ENCODE measurements around the gene PTCRA.

The PTCRA gene

DNA sequence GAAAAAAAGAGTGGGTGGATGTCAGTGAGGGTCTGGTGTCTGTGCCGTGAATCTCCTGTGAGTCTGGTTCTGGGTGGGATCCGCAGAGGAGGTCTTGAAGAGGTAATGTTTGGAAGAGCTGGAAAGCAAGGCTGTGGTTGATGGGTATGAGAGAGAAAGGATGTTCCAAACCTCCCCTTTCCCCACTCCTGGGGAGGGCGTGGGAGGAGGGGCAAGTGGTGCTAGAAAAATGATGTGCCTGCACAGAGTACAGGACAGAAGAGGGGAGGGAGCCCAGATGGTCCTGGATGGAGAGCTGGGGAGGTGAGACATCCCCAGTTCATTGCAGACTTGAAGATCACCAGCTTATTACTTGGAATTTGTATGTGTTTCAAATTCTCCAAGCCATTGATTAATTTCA lies 16.6 kb downstream of the PTCRA start:
- DNase-seq (ENCODE audit: extremely low read depth, low read depth), result no peak
- TF ChIP-seq CTCF (IDR thresholded peaks at IDR 0.05; ENCODE audit: low read depth, low read length), result no peak

DNA sequence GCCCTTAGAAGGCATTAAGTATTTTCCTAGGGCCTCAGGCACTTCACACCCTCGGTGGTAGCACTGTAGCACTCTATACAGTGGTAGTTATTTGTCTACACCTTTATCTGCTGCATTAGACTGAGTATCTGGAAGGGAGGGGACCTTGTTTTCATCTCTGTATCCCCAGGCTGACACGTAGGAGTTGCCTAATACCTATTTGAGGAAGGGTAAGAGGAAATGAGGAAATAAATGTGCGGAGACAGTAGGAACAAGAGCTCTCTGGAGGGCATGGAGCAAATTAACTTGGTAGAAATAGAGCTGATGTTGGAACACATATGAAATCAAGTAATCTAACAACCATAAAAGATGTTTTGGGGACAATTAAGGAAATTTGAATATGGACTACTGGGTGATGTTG lies 17.4 kb downstream of the PTCRA start:
- DNase-seq (ENCODE audit: extremely low read depth, low read depth), result no peak
- TF ChIP-seq CTCF (IDR thresholded peaks at IDR 0.05; ENCODE audit: low read depth, low read length), result no peak

DNA sequence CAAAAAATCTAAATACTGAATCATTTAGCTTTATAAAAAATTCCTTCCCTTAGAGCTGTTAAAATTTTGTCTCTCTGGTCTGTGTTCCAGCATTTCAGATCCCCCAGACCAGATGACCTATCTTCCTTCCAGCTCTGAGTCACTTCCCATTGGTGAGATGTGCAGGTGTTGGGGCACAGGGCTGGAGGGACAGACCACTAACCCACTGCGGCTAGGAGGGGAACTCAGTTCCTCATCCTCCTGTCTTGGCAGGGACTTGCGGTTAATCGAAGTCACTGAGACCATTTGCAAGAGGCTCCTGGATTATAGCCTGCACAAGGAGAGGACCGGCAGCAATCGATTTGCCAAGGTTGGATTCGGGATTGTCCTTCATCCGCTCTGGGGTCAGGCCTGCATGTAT lies 19.5 kb downstream of the PTCRA start:
- no peak for TF ChIP-seq CTCF (IDR thresholded peaks at IDR 0.05; ENCODE audit: low read depth, low read length)
- DNase-seq (ENCODE audit: extremely low read depth, low read depth), result no peak

- no peak for DNase-seq (ENCODE audit: extremely low read depth, low read depth)
- no peak for TF ChIP-seq CTCF (IDR thresholded peaks at IDR 0.05; ENCODE audit: low read depth, low read length)
Measured at GRCh38 chr6:42936398-42936797, 20.5 kb downstream of the PTCRA start.

GRCh38 chr6:42937548-42938427 lies 21.9 kb downstream of the PTCRA start:
- TF ChIP-seq CTCF (IDR thresholded peaks at IDR 0.05; ENCODE audit: low read depth, low read length), result no peak
- DNase-seq (ENCODE audit: extremely low read depth, low read depth), result no peak

DNA sequence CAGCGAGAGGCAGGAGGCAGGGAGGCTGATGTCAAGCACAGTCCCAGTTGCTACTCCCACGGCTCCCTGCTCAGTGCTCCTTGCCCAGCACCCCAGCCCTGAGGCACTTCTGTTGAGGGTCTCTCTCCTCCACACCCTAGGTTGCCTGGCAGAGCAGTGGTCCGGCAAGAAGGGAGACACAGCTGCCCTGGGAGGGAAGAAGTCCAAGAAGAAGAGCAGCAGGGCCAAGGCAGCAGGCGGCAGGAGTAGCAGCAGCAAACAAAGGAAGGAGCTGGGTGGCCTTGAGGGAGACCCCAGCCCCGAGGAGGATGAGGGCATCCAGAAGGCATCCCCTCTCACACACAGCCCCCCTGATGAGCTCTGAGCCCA lies 22.6 kb downstream of the PTCRA start:
- no peak for DNase-seq (ENCODE audit: extremely low read depth, low read depth)
- TF ChIP-seq CTCF (IDR thresholded peaks at IDR 0.05; ENCODE audit: low read depth, low read length), result no peak

- DNase-seq (ENCODE audit: extremely low read depth, low read depth), result no peak
- TF ChIP-seq CTCF (IDR thresholded peaks at IDR 0.05; ENCODE audit: low read depth, low read length), result no peak
Measured at GRCh38 chr6:42938987-42939809, 23.3 kb downstream of the PTCRA start.

Data from AG09319 (cell line).